Keratinocyte (primary cell): ENCODE results near the gene CRELD1. TPM values are rescaled to one million over a fixed set of nuclear protein-coding genes. Genes with fewer than 3 reads are reported as not detected.

ENCODE experiments used
- DNase-seq: peaks from one replicate; pipeline ENCODE4 v3.0.0-alpha.2; 2011; ENCODE audit warnings: low read depth, missing footprints, low spot score
- FAIRE-seq: peaks from 2 replicates; lab custom pipeline; 2011; peaks lifted over from hg19 to GRCh38; lab: Jason Lieb, UNC
- H2AFZ ChIP-seq: 2 replicates; pipeline ENCODE4 v1.6.0; 2012; ENCODE audit warnings: low read length, control low read depth, inconsistent platforms; ENCODE audit not compliant: control insufficient read depth
- H3K27ac ChIP-seq: 2 replicates; pipeline ENCODE4 v1.5.1; 2011; ENCODE audit warnings: low read length; ENCODE audit not compliant: control insufficient read depth, insufficient read depth
- H3K27me3 ChIP-seq: 3 replicates; pipeline ENCODE4 v1.6.0; 2011; ENCODE audit warnings: low read length; ENCODE audit not compliant: control insufficient read depth, insufficient read depth; ENCODE audit errors: extremely low read depth
- H3K36me3 ChIP-seq, 2 experiments: 2 replicates in 1 of 2; 3 replicates in 1 of 2; pipeline ENCODE4 v1.5.1; 2011; ENCODE audit warnings: low read length in 2 of 2, mild to moderate bottlenecking in 1 of 2; ENCODE audit not compliant: control insufficient read depth in 2 of 2, insufficient read depth in 2 of 2; ENCODE audit errors: extremely low read depth in 1 of 2
- H3K4me1 ChIP-seq: 3 replicates; pipeline ENCODE4 v1.5.1; 2011; ENCODE audit warnings: low read length; ENCODE audit not compliant: control insufficient read depth, insufficient read depth; ENCODE audit errors: extremely low read depth
- H3K4me2 ChIP-seq: 3 replicates; pipeline ENCODE4 v1.6.0; 2011; ENCODE audit warnings: low read depth, low read length; ENCODE audit not compliant: control insufficient read depth, insufficient read depth; ENCODE audit errors: extremely low read depth
- H3K4me3 ChIP-seq, 3 experiments: fragments of 200-600 bp in 1 of 3; sonication (generic) in 1 of 3; 2 replicates in 2 of 3; 3 replicates in 1 of 3; pipeline ENCODE4 v1.5.1; 2011 to 2016; ENCODE audit warnings: low read length in 3 of 3, mild to moderate bottlenecking in 3 of 3, control low read depth in 2 of 3, inconsistent platforms in 1 of 3, low read depth in 1 of 3, mixed read lengths in 1 of 3, mixed run types in 1 of 3, moderate library complexity in 1 of 3; ENCODE audit not compliant: control insufficient read depth in 2 of 3, insufficient read depth in 2 of 3; ENCODE audit errors: extremely low read depth in 1 of 3
- H3K79me2 ChIP-seq: 2 replicates; pipeline ENCODE4 v1.6.0; 2012; ENCODE audit warnings: low read length; ENCODE audit not compliant: control insufficient read depth, insufficient read depth
- H3K9ac ChIP-seq: 3 replicates; pipeline ENCODE4 v1.6.0; 2011; ENCODE audit warnings: low read length; ENCODE audit not compliant: control insufficient read depth, insufficient read depth; ENCODE audit errors: extremely low read depth
- H3K9me1 ChIP-seq: 3 replicates; pipeline ENCODE4 v1.6.0; 2011; ENCODE audit warnings: low read length; ENCODE audit not compliant: control insufficient read depth, insufficient read depth; ENCODE audit errors: extremely low read depth
- H3K9me3 ChIP-seq: 2 replicates; pipeline ENCODE4 v1.5.1; 2012; ENCODE audit warnings: low read depth, low read length; ENCODE audit not compliant: control insufficient read depth
- H4K20me1 ChIP-seq: 3 replicates; pipeline ENCODE4 v1.6.0; 2011; ENCODE audit warnings: low read length; ENCODE audit not compliant: control insufficient read depth, insufficient read depth; ENCODE audit errors: extremely low read depth
- EZH2 ChIP-seq: IDR thresholded peaks from one replicate; pipeline ENCODE4 v1.6.1; 2012; ENCODE audit warnings: inconsistent platforms, mild to moderate bottlenecking, low read length, moderate library complexity
- dilution Hi-C: fragments of 300-500 bp; cut with MboI; formaldehyde crosslinking; loops from one replicate; pipeline ENCODE4 v1.7.0; 2020; ENCODE audit warnings: low sequenced_read_pairs; ENCODE audit not compliant: extremely low pct_ligation_motif_present
- polyA plus RNA-seq, 5 experiments: library from polyadenylated mRNA; depleted of rRNA in 3 of 5; stranded (reverse) in 3 of 5; stranded (forward) in 1 of 5; unstranded in 1 of 5; fragments of >200 nt; gene quantifications; 1 replicate in 1 of 5; 2 replicates in 3 of 5; 3 replicates in 1 of 5; pipeline versions ENCODE4 v1.2.1 to v1.2.3, GENCODE V29; 2011 to 2012; ENCODE audit warnings: missing spikeins in 2 of 5, low read depth in 1 of 5, low replicate concordance in 1 of 5
- TF ChIP-seq, protein P1 (sequence below), 3 experiments: IDR thresholded peaks in 1 of 3; conservative IDR thresholded peaks in 1 of 3; optimal IDR thresholded peaks in 1 of 3; 2 replicates in 2 of 3; 3 replicates in 1 of 3; pipeline versions ENCODE3 to v1.5.1; 2011; ENCODE audit warnings: low read length in 3 of 3, mild to moderate bottlenecking in 3 of 3, moderate library complexity in 2 of 3, control low read depth in 1 of 3, inconsistent platforms in 1 of 3; ENCODE audit not compliant: insufficient read depth in 2 of 3; ENCODE audit errors: extremely low read depth in 1 of 3

CRELD1 gene
- polyA plus RNA-seq, 1 donor (not counting 4 experiments of a cell fraction or from before 2014, with no cell fraction given), result 11.2 TPM

DNA sequence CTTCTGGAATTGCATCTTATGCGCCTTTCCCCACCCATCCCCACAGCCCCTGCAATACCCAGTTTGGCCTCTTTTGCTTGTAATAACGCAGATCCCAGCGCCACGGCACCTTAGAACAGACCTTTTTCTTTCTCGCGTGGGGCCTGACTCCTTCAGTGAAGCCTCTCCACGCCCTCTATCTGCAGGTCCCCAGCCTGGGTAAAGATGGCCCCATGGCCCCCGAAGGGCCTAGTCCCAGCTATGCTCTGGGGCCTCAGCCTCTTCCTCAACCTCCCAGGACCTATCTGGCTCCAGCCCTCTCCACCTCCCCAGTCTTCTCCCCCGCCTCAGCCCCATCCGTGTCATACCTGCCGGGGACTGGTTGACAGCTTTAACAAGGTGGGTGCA lies 594 bp downstream of the CRELD1 start:
- peak overlapping the region; percentile 78 to 91 (median 89) for H3K4me3 ChIP-seq
- dilution Hi-C loops, result no loop called here
- no peaks in the 10 kb centered on the region for H3K9me1 ChIP-seq
- FAIRE-seq (no peak), DNase-seq (no peak)
- peak overlapping the region; percentile 94 for H2AFZ ChIP-seq
- H3K27me3 ChIP-seq, result no peaks in the 10 kb centered on the region
- peak overlapping the region; percentile 90 for H3K27ac ChIP-seq
- no peaks in the 10 kb centered on the region for H3K9me3 ChIP-seq
- peak overlapping the region; percentile 85 for H3K9ac ChIP-seq
- peaks cover 17% of the 10 kb centered on the region for H3K4me1 ChIP-seq
- H4K20me1 ChIP-seq, result no peaks in the 10 kb centered on the region
- no peak for TF ChIP-seq EZH2
- TF ChIP-seq, protein P1, sequence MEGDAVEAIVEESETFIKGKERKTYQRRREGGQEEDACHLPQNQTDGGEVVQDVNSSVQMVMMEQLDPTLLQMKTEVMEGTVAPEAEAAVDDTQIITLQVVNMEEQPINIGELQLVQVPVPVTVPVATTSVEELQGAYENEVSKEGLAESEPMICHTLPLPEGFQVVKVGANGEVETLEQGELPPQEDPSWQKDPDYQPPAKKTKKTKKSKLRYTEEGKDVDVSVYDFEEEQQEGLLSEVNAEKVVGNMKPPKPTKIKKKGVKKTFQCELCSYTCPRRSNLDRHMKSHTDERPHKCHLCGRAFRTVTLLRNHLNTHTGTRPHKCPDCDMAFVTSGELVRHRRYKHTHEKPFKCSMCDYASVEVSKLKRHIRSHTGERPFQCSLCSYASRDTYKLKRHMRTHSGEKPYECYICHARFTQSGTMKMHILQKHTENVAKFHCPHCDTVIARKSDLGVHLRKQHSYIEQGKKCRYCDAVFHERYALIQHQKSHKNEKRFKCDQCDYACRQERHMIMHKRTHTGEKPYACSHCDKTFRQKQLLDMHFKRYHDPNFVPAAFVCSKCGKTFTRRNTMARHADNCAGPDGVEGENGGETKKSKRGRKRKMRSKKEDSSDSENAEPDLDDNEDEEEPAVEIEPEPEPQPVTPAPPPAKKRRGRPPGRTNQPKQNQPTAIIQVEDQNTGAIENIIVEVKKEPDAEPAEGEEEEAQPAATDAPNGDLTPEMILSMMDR (optimal IDR thresholded peaks at IDR 0.05 in 1 of 3, IDR thresholded peaks at IDR 0.05 in 1 of 3, conservative IDR thresholded peaks at IDR 0.05 in 1 of 3; ENCODE audit: extremely low read depth in 1 of 3, insufficient read depth in 2 of 3, low read length in 3 of 3), result peak in 2 of 3 experiments; percentile 15 to 25
- peaks cover 4% of the 10 kb centered on the region for H3K79me2 ChIP-seq
- peaks cover 8 to 10% of the 10 kb centered on the region in 2 experiments for H3K36me3 ChIP-seq
- peak overlapping the region; percentile 90 for H3K4me2 ChIP-seq

- Histone ChIP-seq H3K9ac (no peak overlapping the region), H3K36me3 (peaks cover 8 to 10% of the 10 kb centered on the region in 2 experiments), H3K9me3 (no peaks in the 10 kb centered on the region), H3K4me2 (peak overlapping the region; percentile 90), H3K27ac (no peak overlapping the region), H4K20me1 (no peaks in the 10 kb centered on the region), H3K4me1 (peaks cover 17% of the 10 kb centered on the region), H3K9me1 (no peaks in the 10 kb centered on the region), H3K79me2 (peaks cover 4% of the 10 kb centered on the region), H2AFZ (no peak overlapping the region), H3K27me3 (no peaks in the 10 kb centered on the region), H3K4me3 (peak overlapping the region in 2 of 3 experiments; percentile 78 to 89)
- no peak for FAIRE-seq
- dilution Hi-C loops, result no loop called here
- no peak for DNase-seq
- TF ChIP-seq EZH2, result no peak
- TF ChIP-seq, protein P1 (optimal IDR thresholded peaks at IDR 0.05 in 1 of 3, IDR thresholded peaks at IDR 0.05 in 1 of 3, conservative IDR thresholded peaks at IDR 0.05 in 1 of 3; ENCODE audit: extremely low read depth in 1 of 3, insufficient read depth in 2 of 3, low read length in 3 of 3), result no peak
These were observed 1.4 kb downstream of the CRELD1 start for GRCh38 chr3:9934993-9935392.
